GM12892 (cell line): ENCODE data around the gene OTUD5.

Experiments used
- POLR2A ChIP-seq: IDR thresholded peaks from 2 replicates; pipeline ENCODE4 v1.6.1; 2011; ENCODE audit warnings: low read depth, low read length, control low read depth
- POLR2AphosphoS5 ChIP-seq: IDR thresholded peaks from 2 replicates; pipeline ENCODE4 v1.6.1; 2011; ENCODE audit warnings: low read depth, low read length, control low read depth
- TAF1 ChIP-seq: IDR thresholded peaks from 2 replicates; pipeline ENCODE4 v1.6.1; 2011; ENCODE audit warnings: low read depth, mild to moderate bottlenecking, control low read depth, low read length, borderline replicate concordance

- TF ChIP-seq POLR2A, result no peak
- TF ChIP-seq POLR2AphosphoS5, result peak; percentile 18; the same call in 1 of the 2 replicates
- TF ChIP-seq TAF1, result no peak
Measured at GRCh38 chrX:48919947-48920717, 37.3 kb downstream of the OTUD5 start.
